GM12878 (cell line): ENCODE measurements around the gene HOOK2. TPM values are rescaled to one million over a fixed set of nuclear protein-coding genes. Genes with fewer than 3 reads are reported as not detected.

Experiments
- ATAC-seq: fragments of 200-7000 bp; cut with Tn5 transposase; 3 replicates; pipeline ENCODE4 v1.9.1; 2020; ENCODE audit warnings: mild to moderate bottlenecking, moderate library complexity
- BruUV-seq: library from RNA; stranded (reverse); fragments of 400-500 nt; replicated peaks from 2 replicates; lab custom pipeline; 2021; lab: Mats Ljungman, UMichigan
- CTCF ChIA-PET: fragments of 300-600 bp; sonication (Branson Sonifier 250); formaldehyde crosslinking; extraction: SDS; loops from one replicate; lab custom pipeline; 2021; ENCODE audit warnings: inconsistent platforms; lab: Yijun Ruan, JAX
- POLR2A ChIA-PET: fragments of 350-600 bp; formaldehyde crosslinking; extraction: SDS; loops from one replicate; lab custom pipeline; 2021; ENCODE audit warnings: inconsistent platforms; lab: Charles Lee
- RAD21 ChIA-PET: fragments of 300-600 bp; sonication (Branson Sonifier 250); formaldehyde crosslinking; loops from one replicate; lab custom pipeline; 2023; ENCODE audit warnings: antibody characterized with exemption; ENCODE audit not compliant: unreplicated experiment; lab: Charles Lee
- SMC1A ChIA-PET: fragments of 300-600 bp; sonication (Branson Sonifier 250); formaldehyde crosslinking; loops from one replicate; lab custom pipeline; 2023; ENCODE audit not compliant: unreplicated experiment, uncharacterized antibody; lab: Charles Lee
- DNase-seq: peaks from one replicate; pipeline ENCODE4 v3.0.0-alpha.2; 2011; ENCODE audit warnings: low read depth, low spot score
- FAIRE-seq: peaks from 3 replicates; lab custom pipeline; 2011; peaks lifted over from hg19 to GRCh38; lab: Jason Lieb, UNC
- H2AFZ ChIP-seq: 2 replicates; pipeline ENCODE4 v1.6.0; 2011; ENCODE audit warnings: low read depth, low read length, control low read depth; ENCODE audit not compliant: control insufficient read depth
- H3K27ac ChIP-seq: 2 replicates; pipeline ENCODE4 v1.5.1; 2011; ENCODE audit warnings: control low read depth; ENCODE audit not compliant: control insufficient read depth, insufficient read depth
- H3K27me3 ChIP-seq, 2 experiments: replicated peaks in 1 of 2; 2 replicates each; pipeline versions ENCODE4 v1.6.0 to v1.6.1; 2011; ENCODE audit warnings: low read length in 1 of 2; ENCODE audit not compliant: control insufficient read depth in 2 of 2, insufficient read depth in 2 of 2
- H3K36me3 ChIP-seq, 2 experiments: 2 replicates each; pipeline ENCODE4 v1.5.1; 2011; ENCODE audit warnings: low read length in 1 of 2; ENCODE audit not compliant: control insufficient read depth in 2 of 2, insufficient read depth in 2 of 2
- H3K4me1 ChIP-seq: 2 replicates; pipeline ENCODE4 v1.6.1; 2011; ENCODE audit warnings: mild to moderate bottlenecking, low read length, moderate library complexity, mixed read lengths; ENCODE audit not compliant: control insufficient read depth, insufficient read depth
- H3K4me2 ChIP-seq: 2 replicates; pipeline ENCODE4 v1.6.0; 2011; ENCODE audit warnings: control low read depth; ENCODE audit not compliant: control insufficient read depth, insufficient read depth
- H3K4me3 ChIP-seq: fragments of 200-600 bp; sonication (generic); 2 replicates; pipeline ENCODE4 v1.5.1; 2016
- H3K79me2 ChIP-seq: 2 replicates; pipeline ENCODE4 v1.6.0; 2011; ENCODE audit warnings: low read length; ENCODE audit not compliant: control insufficient read depth, insufficient read depth
- H3K9ac ChIP-seq: 2 replicates; pipeline ENCODE4 v1.8.0; 2011; ENCODE audit warnings: low read length, control low read depth, mixed read lengths; ENCODE audit not compliant: control insufficient read depth, insufficient read depth
- H3K9me3 ChIP-seq: replicated peaks from 3 replicates; pipeline ENCODE4 v1.5.1; 2011; ENCODE audit warnings: mild to moderate bottlenecking, low read length; ENCODE audit not compliant: control insufficient read depth, insufficient read depth
- H4K20me1 ChIP-seq: 2 replicates; pipeline ENCODE4 v1.6.0; 2011; ENCODE audit not compliant: control insufficient read depth, insufficient read depth
- BCL3 ChIP-seq: IDR thresholded peaks from 2 replicates; pipeline ENCODE4 v1.6.1; 2011; ENCODE audit warnings: borderline replicate concordance, low read depth, mild to moderate bottlenecking, moderate library complexity, low read length; ENCODE audit not compliant: insufficient read depth, poor library complexity, severe bottlenecking
- BHLHE40 ChIP-seq, 2 experiments: fragments of 450-650 bp in 1 of 2; IDR thresholded peaks; 2 replicates each; pipeline ENCODE4 v1.6.1; 2011 to 2017; ENCODE audit warnings: low read depth in 2 of 2, borderline replicate concordance in 1 of 2, improper control_type of control experiment in 1 of 2, low read length in 1 of 2, mild to moderate bottlenecking in 1 of 2
- CHD2 ChIP-seq: IDR thresholded peaks from 2 replicates; pipeline ENCODE4 v1.6.1; 2011; ENCODE audit warnings: low read depth, low read length, improper control_type of control experiment, borderline replicate concordance
- CTCF ChIP-seq, 3 experiments: IDR thresholded peaks in 2 of 3; conservative IDR thresholded peaks in 1 of 3; 2 replicates each; pipeline ENCODE4 v1.5.1; 2011; ENCODE audit warnings: low read depth in 3 of 3, low read length in 3 of 3, mild to moderate bottlenecking in 3 of 3, control low read depth in 2 of 3, moderate library complexity in 2 of 3, inconsistent platforms in 1 of 3, mixed read lengths in 1 of 3; ENCODE audit not compliant: control insufficient read depth in 2 of 3, insufficient read depth in 1 of 3; ENCODE audit errors: extremely low read depth in 1 of 3
- DPF2 ChIP-seq: fragments of 450-650 bp; IDR thresholded peaks from 2 replicates; pipeline ENCODE4 v1.6.1; 2017; ENCODE audit warnings: mild to moderate bottlenecking
- EED ChIP-seq: sonication (generic); IDR thresholded peaks from 2 replicates; pipeline ENCODE4 v1.6.1; 2016; ENCODE audit warnings: antibody characterized with exemption, low read depth
- ESRRA ChIP-seq: IDR thresholded peaks from 2 replicates; pipeline ENCODE4 v1.6.1; 2012; ENCODE audit warnings: mild to moderate bottlenecking, low read length, improper control_type of control experiment
- EZH2 ChIP-seq: IDR thresholded peaks from 2 replicates; pipeline ENCODE4 v1.6.1; 2012; ENCODE audit warnings: low read depth, mild to moderate bottlenecking, control low read depth, inconsistent platforms, low read length, borderline replicate concordance; ENCODE audit not compliant: control insufficient read depth
- GATAD2B ChIP-seq: fragments of 450-650 bp; conservative IDR thresholded peaks from 2 replicates; pipeline ENCODE4 v1.6.1; 2017; ENCODE audit warnings: low read depth, mild to moderate bottlenecking, moderate library complexity
- HDAC2 ChIP-seq: fragments of 200-600 bp; sonication (generic); IDR thresholded peaks from 2 replicates; pipeline ENCODE4 v1.6.1; 2017
- IKZF1 ChIP-seq: fragments of 450-650 bp; conservative IDR thresholded peaks from 2 replicates; pipeline ENCODE4 v1.6.1; 2017; ENCODE audit warnings: antibody characterized with exemption, mild to moderate bottlenecking
- IKZF2 ChIP-seq, 2 experiments: fragments of 450-650 bp; IDR thresholded peaks; 2 replicates each; pipeline ENCODE4 v1.6.1; 2017; ENCODE audit warnings: mild to moderate bottlenecking in 2 of 2, moderate library complexity in 2 of 2
- JUNB ChIP-seq: IDR thresholded peaks from 2 replicates; pipeline ENCODE4 v1.6.1; 2016; ENCODE audit warnings: antibody characterized with exemption, mild to moderate bottlenecking
- LARP7 ChIP-seq: fragments of 450-650 bp; IDR thresholded peaks from 2 replicates; pipeline ENCODE4 v1.6.1; 2017; ENCODE audit warnings: mild to moderate bottlenecking
- NFIC ChIP-seq: IDR thresholded peaks from 2 replicates; pipeline ENCODE4 v1.6.1; 2012; ENCODE audit warnings: low read depth, mild to moderate bottlenecking, inconsistent platforms, low read length, moderate library complexity
- NFYB ChIP-seq: IDR thresholded peaks from 2 replicates; pipeline ENCODE4 v1.6.1; 2011; ENCODE audit warnings: low read depth, mild to moderate bottlenecking, low read length, improper control_type of control experiment, moderate library complexity; ENCODE audit not compliant: insufficient read depth
- RAD21 ChIP-seq: IDR thresholded peaks from 2 replicates; pipeline ENCODE4 v1.6.1; 2011; ENCODE audit warnings: mild to moderate bottlenecking, low read depth, low read length, moderate library complexity; ENCODE audit not compliant: insufficient read depth
- RUNX3 ChIP-seq: IDR thresholded peaks from 2 replicates; pipeline ENCODE4 v1.6.1; 2012; ENCODE audit warnings: low read length, inconsistent platforms
- SMARCA5 ChIP-seq: fragments of 450-650 bp; IDR thresholded peaks from 2 replicates; pipeline ENCODE4 v1.6.1; 2017; ENCODE audit warnings: mild to moderate bottlenecking
- SMC3 ChIP-seq: IDR thresholded peaks from 2 replicates; pipeline ENCODE4 v1.6.1; 2011; ENCODE audit warnings: low read length, improper control_type of control experiment, borderline replicate concordance
- TCF3 ChIP-seq: IDR thresholded peaks from 2 replicates; pipeline ENCODE4 v1.6.1; 2012; ENCODE audit warnings: low read depth, mild to moderate bottlenecking, low read length, borderline replicate concordance; ENCODE audit not compliant: insufficient read depth
- YY1 ChIP-seq: IDR thresholded peaks from 2 replicates; pipeline ENCODE4 v1.6.1; 2011; ENCODE audit warnings: low read depth, mild to moderate bottlenecking, low read length
- WGBS: methylation state at CpG from one replicate; pipeline ENCODE4 v1.1.6; 2016; ENCODE audit warnings: low lambda C conversion rate; ENCODE audit not compliant: insufficient replicate concordance, insufficient coverage; ENCODE audit errors: missing lambda C conversion rate; 5-methylcytosine and 5-hydroxymethylcytosine counted together
- in situ Hi-C: fragments of 300-500 bp; cut with MboI; formaldehyde crosslinking; loops from 9 replicates; pipeline ENCODE4 v1.14.3; 2018; ENCODE audit warnings: mixed read lengths
- intact Hi-C: fragments of 100-400 bp; cut with micrococcal nuclease; formaldehyde crosslinking; loops from one replicate; pipeline ENCODE4 v1.14.2; 2022; ENCODE audit not compliant: unreplicated experiment
- polyA plus RNA-seq, 11 experiments: library from polyadenylated mRNA; depleted of rRNA in 4 of 11; unstranded in 6 of 11; stranded (reverse) in 5 of 11; fragments of >200 nt; fragmentation: Nextera tagmentation in 4 of 11; fragmentation: Illumina TruSeq in 1 of 11; extraction: Ambion mirVana in 4 of 11; extraction: Trizol in 1 of 11; gene quantifications; 1 replicate in 1 of 11; 2 replicates in 10 of 11; pipeline versions ENCODE4 v1.2.1 to v1.2.3, GENCODE V29; 2011 to 2016; ENCODE audit warnings: inconsistent platforms in 2 of 11, missing spikeins in 2 of 11, low read depth in 1 of 11
- total RNA-seq, 4 experiments: library from RNA; depleted of rRNA in 3 of 4; stranded (reverse); fragments of >200 nt in 3 of 4; fragmentation: Illumina TruSeq in 1 of 4; extraction: Trizol in 1 of 4; gene quantifications; 2 replicates each; pipeline versions ENCODE4 v1.2.1 to v1.2.3, GENCODE V29; 2013 to 2021

HOOK2 gene
- total and polyA plus RNA-seq, 10 of the 15 experiments (the other 5 are each of a cell fraction or from before 2014, with no cell fraction given): 1.5 to 9.6 (median 6.2) TPM

DNA sequence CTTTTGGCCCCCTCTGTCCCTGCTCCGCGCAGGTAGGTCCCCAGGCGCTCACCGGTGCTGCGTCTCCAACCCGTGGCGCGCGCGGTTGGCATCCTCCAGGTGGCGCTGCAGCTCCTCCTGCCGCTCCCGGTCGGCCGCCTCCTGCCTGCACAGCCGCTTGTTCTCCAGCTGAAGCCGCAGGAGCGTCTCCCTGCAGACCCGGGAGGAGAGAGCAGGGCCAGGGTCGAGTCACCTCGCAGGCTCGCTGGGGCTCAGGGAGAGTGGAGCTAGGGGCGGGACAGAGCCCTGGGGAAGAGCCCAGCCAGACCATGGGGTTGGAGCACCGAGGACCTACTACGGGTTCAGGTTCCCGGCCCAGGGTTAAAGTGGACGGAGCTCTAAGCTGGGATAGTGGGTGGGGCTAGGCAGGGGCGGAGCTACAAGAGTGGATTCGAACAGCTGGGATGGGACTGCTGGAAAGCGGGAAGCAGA lies 9.3 kb downstream of the HOOK2 start:
- no peaks in the 10 kb centered on the region for H4K20me1 ChIP-seq
- RAD21 ChIA-PET: interaction anchor here (0.6 to 9.0 kb wide), 11 partner anchors 12 to 199 kb away, joined by 3 to 76 read pairs (median 4); partner anchors contain the start of gene RNASEH2A
- no peaks in the 10 kb centered on the region for H3K9me3 ChIP-seq
- no TSS peak for BruUV-seq
- no peaks in the 10 kb centered on the region; the same call in 1 of the 2 replicates for H3K4me1 ChIP-seq
- DNase-seq: no peak
- 3% methylated on average over 30 of the region's 30 CpGs for WGBS
- in situ Hi-C loops (loop anchor here (5.0 kb wide), 1 partner anchor 81 kb away; no protein-coding TSS in a partner anchor), intact Hi-C loops (loop anchor here (1.0 kb wide), 2 partner anchors 30 to 81 kb away; no protein-coding TSS in a partner anchor)
- no peak overlapping the region for H3K27ac ChIP-seq
- H3K27me3 ChIP-seq: no peaks in the 10 kb centered on the region; a peak in 1 of 4 replicates
- no peak overlapping the region for H3K9ac ChIP-seq
- peak overlapping the region; percentile 49; the same call in 1 of the 2 replicates for H3K4me3 ChIP-seq
- POLR2A ChIA-PET: interaction anchor here (0.5 to 1.9 kb wide), 7 partner anchors 30 to 1062 kb away, joined by 3 to 7 read pairs (median 4); partner anchors contain the start of gene TNPO2
- peak overlapping the region; percentile 47 for H2AFZ ChIP-seq
- ATAC-seq: peak; percentile 94
- FAIRE-seq: no peak
- SMC1A ChIA-PET: interaction anchor here (0.6 to 4.6 kb wide), 8 partner anchors 11 to 81 kb away, joined by 3 to 61 read pairs (median 4); no protein-coding TSS in a partner anchor
- no peaks in the 10 kb centered on the region for H3K79me2 ChIP-seq
- H3K36me3 ChIP-seq: no peaks in the 10 kb centered on the region
- CTCF ChIA-PET: interaction anchor here (0.6 to 17.0 kb wide), 34 partner anchors 8 to 328 kb away, joined by 3 to 426 read pairs (median 4); partner anchors contain the start of genes DHPS, GET3, JUNB and PRDX2
- peak overlapping the region; percentile 78 for H3K4me2 ChIP-seq
- no peak for TF ChIP-seq BCL3
- peak; percentile 79 for TF ChIP-seq IKZF1
- TF ChIP-seq SMC3: peak; percentile 91
- TF ChIP-seq BHLHE40 (IDR thresholded peaks at IDR 0.05; ENCODE audit: borderline replicate concordance in 1 of 2, low read depth in 2 of 2, low read length in 1 of 2): peak; percentile 28 to 47; a peak in 2 of 4 replicates
- peak; percentile 67; the same call in 1 of the 2 replicates for TF ChIP-seq LARP7
- TF ChIP-seq HDAC2: no peak
- TF ChIP-seq IKZF2 (IDR thresholded peaks at IDR 0.05): peak in 1 of 2 experiments; percentile 38; a peak in 1 of 4 replicates
- no peak for TF ChIP-seq JUNB
- peak; percentile 39; the same call in 1 of the 2 replicates for TF ChIP-seq SMARCA5
- TF ChIP-seq ESRRA: no peak
- TF ChIP-seq EED: peak; percentile 68
- no peak for TF ChIP-seq NFIC
- peak; percentile 72 for TF ChIP-seq YY1
- no peak for TF ChIP-seq NFYB
- no peak for TF ChIP-seq RUNX3
- peak; percentile 29; the same call in 1 of the 2 replicates for TF ChIP-seq DPF2
- TF ChIP-seq CHD2: 0 out of 2 replicates have a peak, but pooled peaks have one; percentile 37
- peak; percentile 30; the same call in 1 of the 2 replicates for TF ChIP-seq GATAD2B
- TF ChIP-seq TCF3: 0 out of 2 replicates have a peak, but pooled peaks have one; percentile 31
- no peak for TF ChIP-seq EZH2
- TF ChIP-seq CTCF (IDR thresholded peaks at IDR 0.05 in 2 of 3, conservative IDR thresholded peaks at IDR 0.05 in 1 of 3; ENCODE audit: control insufficient read depth in 2 of 3, extremely low read depth in 1 of 3, insufficient read depth in 1 of 3, low read depth in 3 of 3, low read length in 3 of 3): peak; percentile 80 to 96 (median 86)
- TF ChIP-seq RAD21: peak; percentile 65
